ENCODE results near the gene DOCK1. TPM values are rescaled to one million over a fixed set of nuclear protein-coding genes. Genes with fewer than 3 reads are reported as not detected.

The DOCK1 gene
- total and polyA plus RNA-seq, 2 donors from 2014 or later, result 15.8 to 81.7 TPM

DNA sequence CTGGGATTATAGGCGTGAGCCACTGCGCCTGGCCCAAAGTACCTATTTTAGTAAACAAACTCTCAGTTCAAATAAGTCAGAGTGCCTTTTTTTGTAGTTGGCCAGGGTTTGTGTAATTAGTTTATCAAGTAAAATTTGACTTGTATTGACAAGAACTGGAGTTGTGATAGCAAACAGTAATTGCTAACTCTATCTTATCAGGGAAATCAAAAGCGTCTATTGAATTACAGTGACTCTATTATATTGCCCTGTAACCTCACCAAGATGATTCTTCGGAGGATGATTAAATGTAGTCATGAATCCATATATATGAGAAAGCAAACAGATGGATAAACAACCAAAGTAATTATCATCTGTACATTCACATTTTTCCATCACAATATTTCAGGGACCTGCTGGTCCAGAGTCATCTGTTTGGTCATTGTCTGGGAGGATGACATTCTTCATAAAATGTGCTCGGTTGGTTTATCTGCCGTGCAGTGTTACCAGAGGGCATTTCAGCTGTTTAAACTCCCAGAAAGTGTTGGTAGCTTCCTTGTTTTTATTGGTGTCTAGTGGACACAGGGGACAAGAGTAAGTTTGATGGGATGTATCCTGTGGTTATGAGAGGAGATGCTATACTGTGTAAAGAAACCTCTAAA lies 35.6 kb downstream of the DOCK1 start:
- no peaks in the 10 kb centered on the region for H3K36me3 ChIP-seq (ENCODE audit: control insufficient read depth in 2 of 3, insufficient read depth in 3 of 3, low read length in 3 of 3)
- TF ChIP-seq, protein P1, sequence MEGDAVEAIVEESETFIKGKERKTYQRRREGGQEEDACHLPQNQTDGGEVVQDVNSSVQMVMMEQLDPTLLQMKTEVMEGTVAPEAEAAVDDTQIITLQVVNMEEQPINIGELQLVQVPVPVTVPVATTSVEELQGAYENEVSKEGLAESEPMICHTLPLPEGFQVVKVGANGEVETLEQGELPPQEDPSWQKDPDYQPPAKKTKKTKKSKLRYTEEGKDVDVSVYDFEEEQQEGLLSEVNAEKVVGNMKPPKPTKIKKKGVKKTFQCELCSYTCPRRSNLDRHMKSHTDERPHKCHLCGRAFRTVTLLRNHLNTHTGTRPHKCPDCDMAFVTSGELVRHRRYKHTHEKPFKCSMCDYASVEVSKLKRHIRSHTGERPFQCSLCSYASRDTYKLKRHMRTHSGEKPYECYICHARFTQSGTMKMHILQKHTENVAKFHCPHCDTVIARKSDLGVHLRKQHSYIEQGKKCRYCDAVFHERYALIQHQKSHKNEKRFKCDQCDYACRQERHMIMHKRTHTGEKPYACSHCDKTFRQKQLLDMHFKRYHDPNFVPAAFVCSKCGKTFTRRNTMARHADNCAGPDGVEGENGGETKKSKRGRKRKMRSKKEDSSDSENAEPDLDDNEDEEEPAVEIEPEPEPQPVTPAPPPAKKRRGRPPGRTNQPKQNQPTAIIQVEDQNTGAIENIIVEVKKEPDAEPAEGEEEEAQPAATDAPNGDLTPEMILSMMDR (IDR thresholded peaks at IDR 0.05; ENCODE audit: borderline replicate concordance, extremely low read depth, insufficient read depth), result no peak
- peaks cover 0 to 2% (median 0%) of the 10 kb centered on the region in 3 donors for H3K9me3 ChIP-seq (ENCODE audit: control insufficient read depth in 2 of 3, insufficient read depth in 1 of 3, low read length in 3 of 3)
- intact Hi-C loops (cut with DNase I), result no loop called here
- peaks cover 0 to 1% (median 0%) of the 10 kb centered on the region in 3 donors for H3K4me1 ChIP-seq (ENCODE audit: control insufficient read depth in 2 of 3, insufficient read depth in 2 of 3, low read depth in 1 of 3, low read length in 3 of 3)
- H3K4me3 ChIP-seq (ENCODE audit: low read length in 3 of 3), result no peak overlapping the region
- no peaks in the 10 kb centered on the region for H3K27me3 ChIP-seq (ENCODE audit: control insufficient read depth, insufficient read depth, low read length)
- no peak overlapping the region for H3K27ac ChIP-seq (ENCODE audit: low read depth in 2 of 2, low read length in 2 of 2)
- H3K9ac ChIP-seq (ENCODE audit: low read length in 3 of 3), result no peak overlapping the region
- DNase-seq, result no peak
- no peak for FAIRE-seq

DNA sequence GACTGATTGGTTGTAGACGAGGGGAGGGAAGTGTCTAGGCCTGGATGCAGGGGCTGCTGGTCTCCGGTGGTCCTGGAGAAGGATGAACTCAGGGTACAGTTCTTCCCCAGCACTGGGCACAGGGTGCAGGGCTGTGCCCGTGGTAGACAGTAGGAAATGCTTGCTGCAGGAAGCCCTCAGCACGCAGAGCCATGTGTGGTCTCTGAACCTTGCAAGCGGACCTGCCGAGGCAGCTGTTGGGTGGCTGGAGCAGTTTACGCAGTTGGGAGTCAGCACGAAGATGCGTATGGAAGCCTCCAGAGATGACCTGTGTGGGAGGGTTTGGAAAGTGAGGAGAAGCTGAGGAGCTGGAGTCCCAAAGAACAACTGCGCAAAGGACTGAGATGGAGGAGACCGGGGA lies 39.0 kb downstream of the DOCK1 start:
- Histone ChIP-seq H3K9ac (ENCODE audit: low read length in 3 of 3) (no peak overlapping the region), H3K27me3 (ENCODE audit: control insufficient read depth, insufficient read depth, low read length) (no peaks in the 10 kb centered on the region), H3K27ac (ENCODE audit: low read depth in 2 of 2, low read length in 2 of 2) (no peak overlapping the region), H3K4me1 (ENCODE audit: control insufficient read depth in 2 of 3, insufficient read depth in 2 of 3, low read depth in 1 of 3, low read length in 3 of 3) (peaks cover 0 to 2% (median 0%) of the 10 kb centered on the region in 3 donors), H3K9me3 (ENCODE audit: control insufficient read depth in 2 of 3, insufficient read depth in 1 of 3, low read length in 3 of 3) (no peaks in the 10 kb centered on the region), H3K36me3 (ENCODE audit: control insufficient read depth in 2 of 3, insufficient read depth in 3 of 3, low read length in 3 of 3) (no peaks in the 10 kb centered on the region), H3K4me3 (ENCODE audit: low read length in 3 of 3) (no peak overlapping the region)
- FAIRE-seq, result no peak
- no peak for DNase-seq
- intact Hi-C loops (cut with DNase I), result no loop called here
- TF ChIP-seq, protein P1 (IDR thresholded peaks at IDR 0.05; ENCODE audit: borderline replicate concordance, extremely low read depth, insufficient read depth), result no peak

DNA sequence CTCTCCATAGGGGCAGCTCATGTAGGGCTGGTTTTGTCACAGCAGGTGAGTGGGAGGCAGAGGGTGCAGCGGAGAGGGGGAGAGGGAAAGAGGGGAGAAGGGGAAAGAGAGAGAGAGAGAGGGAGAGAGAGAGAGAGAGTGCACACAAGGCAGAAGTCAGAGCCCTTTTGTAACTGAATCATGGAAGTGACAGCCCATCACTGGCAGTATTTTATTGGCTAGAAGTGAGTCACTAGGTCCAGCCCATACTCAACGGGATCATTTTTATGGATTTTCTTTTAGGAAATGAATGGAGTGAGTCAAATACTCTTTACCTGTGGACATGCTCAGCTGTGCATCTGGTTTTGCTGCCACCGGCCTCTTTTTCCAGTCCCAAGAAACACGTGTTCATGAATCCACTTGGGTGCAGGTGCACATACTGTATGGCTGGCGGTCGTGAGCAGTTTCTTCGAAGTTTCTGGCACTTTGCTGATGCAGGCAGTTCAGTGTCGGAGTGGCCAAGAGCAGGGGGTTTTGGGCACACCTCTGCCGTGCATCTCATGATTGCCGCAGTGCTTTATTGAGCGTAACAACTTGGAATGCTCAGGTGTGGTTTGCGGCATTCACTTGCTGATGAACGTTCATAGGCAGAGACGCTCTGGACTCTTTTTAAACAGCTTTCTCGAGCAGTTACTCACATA lies 40.3 kb downstream of the DOCK1 start:
- no peaks in the 10 kb centered on the region for H3K36me3 ChIP-seq (ENCODE audit: control insufficient read depth in 2 of 3, insufficient read depth in 3 of 3, low read length in 3 of 3)
- H3K4me3 ChIP-seq (ENCODE audit: low read length in 3 of 3), result no peak overlapping the region
- TF ChIP-seq, protein P1 (IDR thresholded peaks at IDR 0.05; ENCODE audit: borderline replicate concordance, extremely low read depth, insufficient read depth), result no peak
- no peak overlapping the region for H3K27ac ChIP-seq (ENCODE audit: low read depth in 2 of 2, low read length in 2 of 2)
- DNase-seq (peak in 3 of 5 donors; percentile 31 to 49 (median 45)), FAIRE-seq (no peak)
- no peaks in the 10 kb centered on the region for H3K27me3 ChIP-seq (ENCODE audit: control insufficient read depth, insufficient read depth, low read length)
- intact Hi-C loops (cut with DNase I), result no loop called here
- no peak overlapping the region for H3K9ac ChIP-seq (ENCODE audit: low read length in 3 of 3)
- no peaks in the 10 kb centered on the region for H3K9me3 ChIP-seq (ENCODE audit: control insufficient read depth in 2 of 3, insufficient read depth in 1 of 3, low read length in 3 of 3)
- peaks cover 0 to 2% (median 0%) of the 10 kb centered on the region in 3 donors for H3K4me1 ChIP-seq (ENCODE audit: control insufficient read depth in 2 of 3, insufficient read depth in 2 of 3, low read depth in 1 of 3, low read length in 3 of 3)
